GM19438 (cell line): ENCODE measurements around the gene AGBL4.

Experiments used
- ATAC-seq: cut with Tn5 transposase; IDR thresholded peaks from one replicate; pipeline ENCODE4 v1.9.1; 2021; ENCODE audit warnings: low read depth; ENCODE audit not compliant: unreplicated experiment

AGBL4 gene

GRCh38 chr1:48627486-48627885 is 1396.3 kb downstream of the AGBL4 start:
- no peak for ATAC-seq

GRCh38 chr1:48619539-48619938 is 1404.2 kb downstream of the AGBL4 start:
- no peak for ATAC-seq

DNA sequence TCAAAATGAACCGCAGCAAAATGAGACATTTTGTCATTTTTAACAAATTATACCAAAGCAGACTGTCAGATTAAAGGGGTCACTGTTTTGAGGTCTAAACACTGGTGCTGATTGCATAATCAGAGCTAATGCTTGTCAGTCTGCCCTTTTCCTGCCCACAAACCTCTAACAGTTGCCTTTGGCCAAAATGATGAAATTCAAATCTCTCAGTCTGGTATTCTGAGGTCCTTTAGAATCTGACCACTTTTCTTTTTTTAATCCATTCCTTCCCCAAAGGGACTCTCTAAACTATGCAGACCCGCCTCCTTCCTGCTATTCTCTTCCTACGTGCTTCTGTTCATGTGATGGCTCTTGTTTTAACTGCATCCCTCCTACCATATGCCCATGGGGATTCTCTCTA is 1406.5 kb downstream of the AGBL4 start:
- ATAC-seq = no peak

- ATAC-seq = no peak
Observed at GRCh38 chr1:48616710-48617109, 1407.0 kb downstream of the AGBL4 start.

DNA sequence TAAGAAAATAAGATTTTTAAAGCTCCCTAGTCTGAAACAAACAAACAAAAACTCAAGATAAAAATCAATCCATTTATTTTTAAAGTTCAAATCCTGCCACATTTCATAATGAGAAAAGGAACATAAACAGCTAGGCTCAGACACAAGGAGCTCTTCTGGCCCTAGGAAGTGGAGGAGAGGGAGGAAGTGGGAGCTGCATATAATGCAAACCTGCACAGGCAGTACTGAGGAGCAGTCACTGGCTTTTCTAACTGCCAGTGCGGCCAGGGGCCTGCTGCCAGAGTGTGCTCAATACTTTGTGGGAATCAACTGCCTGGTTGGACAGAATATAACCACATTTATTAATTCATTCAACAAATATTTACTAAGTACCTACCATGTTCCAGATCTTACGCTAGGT is 1411.9 kb downstream of the AGBL4 start:
- ATAC-seq = no peak

DNA sequence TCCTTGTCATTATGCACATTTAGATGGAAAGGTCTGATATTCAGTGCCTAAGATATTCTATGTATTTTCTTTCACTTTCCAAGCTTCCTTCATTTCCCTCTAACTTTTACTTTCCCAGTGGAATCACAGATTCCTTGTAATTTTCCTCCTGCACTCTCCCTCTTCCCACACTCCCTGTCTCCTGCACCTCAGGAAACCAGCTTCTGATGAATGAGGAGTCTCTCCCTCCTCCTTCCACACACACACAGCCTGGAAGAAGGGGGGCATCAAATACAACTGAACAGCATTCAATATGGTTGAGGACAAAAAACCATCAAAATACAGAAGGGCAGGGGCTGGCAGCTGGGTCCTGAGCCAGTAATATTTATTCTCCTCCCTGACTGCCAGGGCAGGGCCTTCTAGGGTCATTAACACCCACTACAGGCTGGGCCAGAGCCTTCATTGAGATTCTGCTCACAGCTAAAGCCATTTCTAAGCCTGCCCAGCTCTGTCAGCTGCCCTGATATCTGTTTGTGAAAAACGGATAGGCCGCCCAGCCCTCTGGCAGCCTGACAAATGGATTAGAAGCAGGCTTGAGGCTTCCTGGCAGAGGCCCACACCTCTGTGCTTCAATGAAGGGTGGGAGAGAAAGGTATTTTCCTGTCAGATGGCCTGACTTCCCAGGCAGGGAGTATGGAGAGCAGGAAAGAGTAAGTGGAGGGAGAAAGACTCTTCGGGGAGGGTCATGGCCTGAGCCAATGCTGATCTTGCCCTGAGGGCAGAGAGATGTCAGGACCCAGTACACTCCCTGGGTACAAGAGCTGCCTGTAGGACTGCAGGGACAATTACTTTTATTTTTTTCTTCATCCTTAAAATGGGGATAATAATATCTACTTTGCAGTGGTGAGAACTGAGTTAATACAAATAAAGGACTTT is 1412.9 kb downstream of the AGBL4 start:
- no peak for ATAC-seq

GRCh38 chr1:48608882-48609281 is 1414.9 kb downstream of the AGBL4 start:
- no peak for ATAC-seq

GRCh38 chr1:48603222-48603621 is 1420.5 kb downstream of the AGBL4 start:
- no peak for ATAC-seq

- no peak for ATAC-seq
Observed at GRCh38 chr1:48602349-48602748, 1421.4 kb downstream of the AGBL4 start.

- ATAC-seq = no peak
Observed at GRCh38 chr1:48600182-48600581, 1423.6 kb downstream of the AGBL4 start.

DNA sequence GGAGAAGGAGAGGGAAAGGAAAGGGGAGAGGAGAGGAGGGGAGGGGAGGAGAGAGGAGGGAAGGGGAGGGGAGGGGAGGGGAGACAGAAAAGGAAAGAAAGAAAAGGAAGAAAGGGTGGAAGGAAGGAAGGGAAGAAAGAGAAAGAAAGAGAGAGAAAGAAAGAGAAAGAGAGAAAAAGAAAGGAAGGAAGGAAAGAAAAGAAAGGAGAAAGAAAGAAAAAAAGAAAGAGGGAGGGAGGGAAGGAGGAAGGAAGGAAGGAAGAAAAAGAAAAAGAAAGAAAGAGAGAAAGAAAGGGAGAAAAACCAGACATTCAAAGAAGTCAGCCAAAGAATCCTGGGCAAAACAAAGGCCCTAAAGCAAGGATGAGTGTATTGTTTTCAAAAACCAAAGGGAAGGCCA is 1426.1 kb downstream of the AGBL4 start:
- no peak for ATAC-seq

- ATAC-seq = no peak
Observed at GRCh38 chr1:48596046-48596445, 1427.7 kb downstream of the AGBL4 start.

- no peak for ATAC-seq
Observed at GRCh38 chr1:48595613-48596012, 1428.1 kb downstream of the AGBL4 start.

- no peak for ATAC-seq
Observed at GRCh38 chr1:48592330-48592729, 1431.4 kb downstream of the AGBL4 start.

GRCh38 chr1:48591181-48591580 is 1432.6 kb downstream of the AGBL4 start:
- ATAC-seq = no peak

- no peak for ATAC-seq
Observed at GRCh38 chr1:48588061-48588460, 1435.7 kb downstream of the AGBL4 start.

DNA sequence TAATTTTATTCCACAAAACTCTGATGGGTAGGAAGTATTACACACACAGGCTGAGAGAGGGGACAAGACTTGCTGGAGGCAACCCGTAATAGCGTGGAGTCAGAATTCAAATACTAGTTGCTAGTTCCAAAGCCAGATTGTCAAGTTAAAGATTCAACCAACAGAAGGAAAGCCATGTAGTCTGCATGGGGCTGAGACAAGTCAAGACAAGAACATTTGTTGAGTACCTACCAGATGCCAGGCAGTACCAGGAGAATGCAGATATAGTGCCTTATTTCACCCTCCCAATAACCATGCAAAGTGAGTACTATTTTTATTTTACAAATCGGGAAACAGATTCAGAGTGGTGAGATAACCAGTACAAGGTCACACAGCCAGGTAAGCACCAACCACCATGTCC is 1441.3 kb downstream of the AGBL4 start:
- ATAC-seq = no peak

DNA sequence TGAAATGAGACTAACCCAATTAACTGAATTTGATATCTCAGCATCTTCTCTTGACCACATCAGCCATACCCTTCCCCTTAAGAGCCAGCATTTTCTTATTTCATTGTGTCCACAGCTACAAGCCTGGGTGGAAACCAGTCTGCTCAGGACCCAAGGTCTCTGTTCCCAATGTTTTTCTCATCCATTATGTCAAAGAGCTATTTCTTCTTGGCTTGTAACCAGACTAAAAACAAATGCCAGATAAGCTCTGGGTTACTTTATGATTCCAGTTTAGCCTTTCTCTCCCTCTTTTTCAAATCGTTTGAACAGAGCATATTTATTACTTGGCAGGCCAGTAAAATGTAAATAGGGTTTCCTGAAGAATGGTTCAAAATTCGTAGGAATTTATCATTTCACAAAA is 1442.5 kb downstream of the AGBL4 start:
- no peak for ATAC-seq

- ATAC-seq = no peak
Observed at GRCh38 chr1:48576565-48576964, 1447.2 kb downstream of the AGBL4 start.

DNA sequence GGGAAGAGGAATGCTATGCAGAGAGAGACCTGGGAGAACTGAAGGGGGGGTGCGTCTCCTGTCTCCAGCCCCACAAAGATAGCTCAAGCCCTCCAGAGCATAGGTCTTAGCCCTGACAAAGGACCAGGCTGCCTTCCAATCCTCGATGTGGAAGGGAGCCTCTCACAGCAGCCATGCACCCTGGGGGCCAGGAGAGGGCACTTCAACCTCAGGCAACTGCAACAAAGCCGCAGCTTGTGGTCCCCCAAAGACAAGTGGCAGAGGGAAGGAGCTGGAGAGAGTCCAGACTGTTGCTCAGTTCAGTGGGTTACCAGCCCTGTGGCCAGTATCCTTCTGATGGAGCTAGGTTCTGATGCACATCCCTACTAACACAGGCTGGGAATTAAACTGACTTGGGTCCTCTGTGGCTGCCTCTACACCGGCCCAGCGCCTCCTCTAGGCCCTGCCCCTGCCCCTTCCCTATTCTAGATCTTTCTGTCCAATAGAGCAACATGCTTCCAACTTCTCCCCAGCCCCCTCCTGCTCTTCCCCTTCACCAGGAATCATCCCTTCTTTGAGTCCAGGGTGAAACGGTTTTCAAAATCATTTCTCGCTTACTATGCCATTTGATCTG is 1451.0 kb downstream of the AGBL4 start:
- no peak for ATAC-seq

- no peak for ATAC-seq
Observed at GRCh38 chr1:48572134-48572533, 1451.6 kb downstream of the AGBL4 start.
